Cardiac fibroblast (primary cell): ENCODE data around the gene PPM1F.
"Not testable (repeated sequence)": the region's sequence is repeated elsewhere in the genome, so short reads cannot be mapped to it uniquely, and the experiment has no call there.

Experiments
- DNase-seq, 2 donors: peaks; one replicate each; pipeline versions ENCODE4 v3.0.0 to v3.0.0-alpha.2; 2010; ENCODE audit warnings: low read depth in 2 of 2
- H3K4me3 ChIP-seq, 2 donors: replicated peaks in 1 of 2; 1 replicate in 1 of 2; 2 replicates in 1 of 2; pipeline ENCODE4 v1.5.1; 2011; ENCODE audit warnings: low read depth in 2 of 2, low read length in 2 of 2, mild to moderate bottlenecking in 2 of 2, moderate library complexity in 1 of 2
- TF ChIP-seq, protein P1 (sequence below): IDR thresholded peaks from one replicate; pipeline ENCODE4 v1.5.1; 2011; ENCODE audit warnings: low read depth, mild to moderate bottlenecking, low read length, inconsistent platforms

The PPM1F gene

DNA sequence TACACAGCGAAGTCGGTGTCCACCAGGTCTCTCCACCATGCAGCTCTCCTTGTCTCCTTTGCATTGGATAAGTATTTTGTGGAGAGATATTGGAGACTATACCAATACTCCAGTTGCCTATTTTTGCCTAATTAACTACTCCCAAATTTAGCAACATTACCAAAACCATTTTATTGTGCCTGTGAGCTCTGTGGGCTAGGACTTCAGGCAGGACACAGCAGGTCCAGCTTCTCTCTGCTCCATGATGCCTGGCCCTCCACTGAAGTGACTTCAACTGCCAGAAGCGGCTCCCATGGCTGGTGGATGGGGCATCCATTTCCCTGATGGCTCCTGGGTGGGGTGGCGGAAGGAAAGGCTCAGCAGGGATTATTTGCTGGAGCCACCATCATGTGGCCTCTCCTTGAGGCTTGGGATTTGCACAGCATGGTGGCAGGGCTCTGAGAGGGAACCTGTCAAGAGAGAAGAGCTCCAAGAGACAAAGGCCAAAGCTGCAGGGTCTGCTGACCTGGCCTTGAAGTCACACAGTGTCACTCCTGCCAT is 48.3 kb downstream of the PPM1F start:
- no peak for DNase-seq
- no peak overlapping the region for H3K4me3 ChIP-seq
- TF ChIP-seq, protein P1, sequence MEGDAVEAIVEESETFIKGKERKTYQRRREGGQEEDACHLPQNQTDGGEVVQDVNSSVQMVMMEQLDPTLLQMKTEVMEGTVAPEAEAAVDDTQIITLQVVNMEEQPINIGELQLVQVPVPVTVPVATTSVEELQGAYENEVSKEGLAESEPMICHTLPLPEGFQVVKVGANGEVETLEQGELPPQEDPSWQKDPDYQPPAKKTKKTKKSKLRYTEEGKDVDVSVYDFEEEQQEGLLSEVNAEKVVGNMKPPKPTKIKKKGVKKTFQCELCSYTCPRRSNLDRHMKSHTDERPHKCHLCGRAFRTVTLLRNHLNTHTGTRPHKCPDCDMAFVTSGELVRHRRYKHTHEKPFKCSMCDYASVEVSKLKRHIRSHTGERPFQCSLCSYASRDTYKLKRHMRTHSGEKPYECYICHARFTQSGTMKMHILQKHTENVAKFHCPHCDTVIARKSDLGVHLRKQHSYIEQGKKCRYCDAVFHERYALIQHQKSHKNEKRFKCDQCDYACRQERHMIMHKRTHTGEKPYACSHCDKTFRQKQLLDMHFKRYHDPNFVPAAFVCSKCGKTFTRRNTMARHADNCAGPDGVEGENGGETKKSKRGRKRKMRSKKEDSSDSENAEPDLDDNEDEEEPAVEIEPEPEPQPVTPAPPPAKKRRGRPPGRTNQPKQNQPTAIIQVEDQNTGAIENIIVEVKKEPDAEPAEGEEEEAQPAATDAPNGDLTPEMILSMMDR, result no peak

DNA sequence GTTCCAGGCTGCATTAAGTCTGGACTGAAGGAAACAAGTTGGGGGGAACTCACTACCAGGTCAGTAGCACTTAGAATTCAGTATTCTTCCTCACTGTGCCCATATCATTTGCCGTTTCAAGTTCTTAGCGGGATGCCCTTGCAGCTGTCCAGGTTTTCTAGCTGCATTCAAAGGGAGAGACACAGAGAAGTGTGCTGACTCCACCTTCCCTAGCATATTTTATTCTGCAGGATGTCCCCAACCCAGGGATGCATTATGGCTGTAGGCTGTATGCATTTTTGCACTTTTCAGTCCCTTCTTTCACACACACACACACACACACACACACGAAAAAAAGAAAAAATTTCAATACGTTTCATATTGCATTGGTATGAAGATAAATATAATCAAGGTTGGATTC is 49.4 kb downstream of the PPM1F start:
- no peak overlapping the region for H3K4me3 ChIP-seq
- TF ChIP-seq, protein P1, result no peak
- DNase-seq, result no peak

DNA sequence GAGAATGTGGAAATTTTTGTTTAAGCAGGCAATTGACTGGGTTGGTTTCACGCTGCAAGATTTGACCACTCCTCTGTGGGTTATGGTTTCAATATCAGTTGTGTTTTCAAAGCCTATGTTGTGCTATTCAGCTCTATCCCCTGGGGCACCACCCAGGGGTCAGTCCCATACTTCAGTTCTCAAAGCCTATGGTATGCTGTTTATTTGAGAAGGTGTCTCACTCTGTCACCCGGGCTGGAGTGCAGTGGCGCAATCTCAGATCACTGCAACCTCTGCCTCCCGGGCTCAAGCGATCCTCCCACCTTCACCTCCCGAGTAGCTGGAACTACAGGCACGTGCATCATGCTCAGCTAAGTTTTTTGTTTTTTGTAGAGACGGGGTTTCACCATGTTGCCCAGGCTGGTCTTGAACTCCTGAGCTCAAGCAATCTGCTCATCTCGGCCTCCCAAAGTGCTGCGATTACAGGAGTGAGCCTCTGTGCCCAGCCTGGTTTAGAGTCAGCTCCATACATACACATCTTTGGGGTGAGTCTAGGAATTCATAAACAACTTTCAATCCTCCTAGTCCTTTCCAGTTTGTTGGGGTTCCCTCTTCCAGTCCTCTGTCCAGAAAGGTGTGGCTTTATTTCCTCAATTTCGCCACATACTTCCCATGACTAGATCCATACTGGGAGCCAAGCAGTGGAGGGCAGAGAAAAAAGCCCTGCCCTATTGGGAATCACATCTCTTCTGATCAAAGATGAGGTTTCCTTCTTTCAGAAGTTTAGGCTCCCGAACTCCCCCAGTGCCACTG is 50.2 kb downstream of the PPM1F start:
- TF ChIP-seq, protein P1, result no peak
- DNase-seq, result no peak
- H3K4me3 ChIP-seq, result no peak overlapping the region

DNA sequence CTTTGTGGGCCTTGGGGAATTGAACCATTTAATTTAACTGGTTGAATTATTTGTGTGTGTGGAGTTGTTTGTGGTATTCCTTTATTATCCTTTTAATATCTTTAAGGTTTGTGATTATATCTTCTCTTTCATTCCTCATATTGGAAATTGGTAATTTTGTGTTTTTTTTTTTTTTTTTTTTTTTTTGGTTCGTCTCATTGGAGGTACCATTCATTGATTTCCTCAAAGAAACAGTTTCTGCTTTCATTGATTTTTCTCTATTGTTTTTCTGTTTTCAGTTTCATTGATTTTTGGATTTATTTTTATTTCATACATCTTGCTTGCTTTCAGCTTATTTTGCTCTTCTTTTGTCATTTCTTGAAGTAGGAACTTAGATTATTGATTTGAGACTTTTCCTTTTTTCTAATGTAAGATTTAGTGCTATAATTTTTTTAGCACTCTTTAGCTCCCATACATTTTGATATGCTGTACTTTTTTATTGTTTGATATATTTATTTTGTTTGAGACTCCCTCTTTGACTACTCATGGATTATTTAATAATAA is 54.2 kb downstream of the PPM1F start:
- H3K4me3 ChIP-seq, result no peak overlapping the region
- no peak for DNase-seq
- TF ChIP-seq, protein P1, result no peak

DNA sequence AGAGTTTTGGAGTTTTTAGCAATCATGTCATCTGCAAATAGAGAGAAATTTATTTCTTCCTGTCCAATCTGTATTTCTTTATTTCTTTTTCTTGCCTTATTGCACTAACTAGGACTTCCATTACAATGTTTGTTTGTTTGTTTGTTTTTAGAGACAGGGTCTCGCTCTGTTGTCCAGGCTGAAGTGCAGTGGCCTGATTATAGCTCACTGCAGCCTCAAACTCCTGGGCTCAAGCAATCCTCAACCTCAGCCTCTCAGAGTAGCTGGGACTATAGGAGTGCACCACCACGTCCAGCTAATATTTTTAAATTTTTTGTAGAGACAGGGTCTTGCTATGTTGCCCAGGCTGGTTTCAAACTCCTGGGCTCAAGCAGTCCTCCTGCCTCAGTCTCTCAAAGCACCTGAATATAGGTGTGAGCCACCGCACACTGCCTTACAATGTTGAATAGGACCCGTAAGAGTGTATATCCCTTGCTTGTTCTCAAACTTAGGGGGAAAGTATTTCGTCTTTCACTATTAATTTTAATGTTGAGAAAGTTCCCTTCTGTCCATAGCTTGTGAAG is 55.6 kb downstream of the PPM1F start:
- H3K4me3 ChIP-seq, result no peak overlapping the region
- TF ChIP-seq, protein P1, result no peak
- DNase-seq, result no peak

DNA sequence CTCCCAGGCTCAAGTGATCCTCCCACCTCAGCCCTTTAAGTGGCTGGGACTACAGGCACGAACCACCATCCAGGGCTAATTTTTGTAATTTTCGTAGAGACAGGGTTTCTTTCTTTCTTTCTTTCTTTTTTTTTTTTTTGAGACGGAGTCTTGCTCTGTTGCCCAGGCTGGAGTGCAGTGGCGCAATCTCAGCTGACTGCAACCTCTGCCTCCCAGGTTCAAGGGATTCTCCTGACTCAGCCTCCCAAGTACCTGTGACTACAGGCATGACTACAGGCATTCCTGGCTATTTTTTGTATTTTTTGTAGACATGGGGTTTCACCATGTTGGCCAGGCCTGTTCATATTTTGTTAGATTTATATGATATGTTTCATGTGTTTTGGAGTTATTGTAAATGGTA is 56.4 kb downstream of the PPM1F start:
- not testable (repeated sequence) for DNase-seq, H3K4me3 ChIP-seq

DNA sequence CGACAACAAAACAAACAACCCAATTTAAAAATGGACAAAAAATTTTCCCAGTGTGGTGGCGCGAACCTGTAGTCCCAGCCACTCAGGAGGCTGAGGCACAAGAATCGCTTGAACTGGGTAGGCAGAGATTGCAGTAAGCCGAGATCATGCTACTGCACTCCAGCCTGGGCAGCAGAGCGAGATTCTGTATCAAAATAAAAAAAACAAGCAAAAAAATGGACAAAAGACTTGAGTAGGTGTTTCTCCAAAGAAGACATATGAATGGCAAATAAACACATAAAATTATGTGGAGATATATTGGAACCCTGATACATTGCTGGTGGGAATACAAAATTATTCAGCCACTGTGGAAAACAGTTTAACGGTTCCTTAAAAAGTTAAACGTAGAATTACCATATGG is 57.8 kb downstream of the PPM1F start:
- TF ChIP-seq, protein P1, result no peak
- DNase-seq, result no peak
- H3K4me3 ChIP-seq, result no peak overlapping the region
